HFFc6 (cell line): Measurements from ENCODE around the gene UBE2V1. TPM values are rescaled to one million over a fixed set of nuclear protein-coding genes. Genes with fewer than 3 reads are reported as not detected.
A peak's percentile ranks its signal among the peaks of the same experiment; 100 is the strongest.

Experiments
- DNase-seq: peaks from one replicate; pipeline ENCODE4 v3.0.0-alpha.2; 2018
- H3K27ac Mint-ChIP-seq: 2 replicates; pipeline ENCODE4 v1.8.0; 2020; ENCODE audit warnings: mild to moderate bottlenecking, mixed read lengths
- H3K27me3 Mint-ChIP-seq: 2 replicates; pipeline ENCODE4 v1.8.0; 2021; ENCODE audit warnings: mild to moderate bottlenecking, moderate library complexity, mixed read lengths; ENCODE audit not compliant: insufficient read depth
- H3K36me3 Mint-ChIP-seq: 2 replicates; pipeline ENCODE4 v1.8.0; 2021; ENCODE audit warnings: low read depth, mixed read lengths
- H3K4me1 Mint-ChIP-seq: 2 replicates; pipeline ENCODE4 v1.8.0; 2020; ENCODE audit warnings: low read depth, mixed read lengths
- H3K4me3 Mint-ChIP-seq: 2 replicates; pipeline ENCODE4 v1.8.0; 2020; ENCODE audit warnings: mild to moderate bottlenecking, moderate library complexity, mixed read lengths
- H3K9me3 Mint-ChIP-seq: 2 replicates; pipeline ENCODE4 v1.8.0; 2020; ENCODE audit warnings: mild to moderate bottlenecking, mixed read lengths
- CTCF ChIP-seq: fragments of 200-600 bp; sonication (generic); IDR thresholded peaks from 2 replicates; pipeline ENCODE4 v1.5.0; 2021; ENCODE audit warnings: antibody characterized with exemption, mild to moderate bottlenecking
- total RNA-seq, 6 experiments: library from RNA; stranded (reverse); fragmentation: NEBNext Ultra II Directional; extraction: Animal tissue kit (Norgen Biotek cat#: 25700); gene quantifications; 2 replicates in 1 of 6; 3 replicates in 5 of 6; pipeline ENCODE4 v1.2.3, GENCODE V29; 2021

Gene UBE2V1
- total RNA-seq, 6 experiments from 2014 or later: 192 to 242 (median 210) TPM

- no peak for DNase-seq
- Mint-ChIP-seq H3K36me3 (peaks cover 14% of the 10 kb centered on the region), H3K9me3 (no peaks in the 10 kb centered on the region), H3K27ac (peak overlapping the region; percentile 44; the same call in 1 of the 2 replicates), H3K27me3 (peaks cover 2% of the 10 kb centered on the region; the same call in 1 of the 2 replicates), H3K4me1 (peaks cover 72% of the 10 kb centered on the region), H3K4me3 (peak overlapping the region; percentile 89)
- TF ChIP-seq CTCF: no peak
These were observed 38.2 kb upstream of the UBE2V1 start for GRCh38 chr20:50151034-50151743.

- Mint-ChIP-seq H3K27ac (no peak overlapping the region), H3K36me3 (peaks cover 14% of the 10 kb centered on the region), H3K27me3 (peaks cover 2% of the 10 kb centered on the region; the same call in 1 of the 2 replicates), H3K9me3 (no peaks in the 10 kb centered on the region), H3K4me1 (peaks cover 77% of the 10 kb centered on the region), H3K4me3 (no peak overlapping the region)
- TF ChIP-seq CTCF: no peak
- no peak for DNase-seq
These were observed 36.7 kb upstream of the UBE2V1 start for GRCh38 chr20:50149481-50150254.

GRCh38 chr20:50146732-50147662 is 34.0 kb upstream of the UBE2V1 start:
- Mint-ChIP-seq H3K27ac (peak overlapping the region; percentile 78), H3K9me3 (no peaks in the 10 kb centered on the region), H3K4me1 (peaks cover 83% of the 10 kb centered on the region), H3K36me3 (peaks cover 27% of the 10 kb centered on the region), H3K4me3 (peak overlapping the region; percentile 51; the same call in 1 of the 2 replicates), H3K27me3 (peaks cover 2% of the 10 kb centered on the region; the same call in 1 of the 2 replicates)
- TF ChIP-seq CTCF: no peak
- DNase-seq: no peak

- Mint-ChIP-seq H3K4me3 (no peak overlapping the region), H3K4me1 (peaks cover 80% of the 10 kb centered on the region), H3K9me3 (no peaks in the 10 kb centered on the region), H3K27ac (peak overlapping the region; percentile 66), H3K36me3 (peaks cover 27% of the 10 kb centered on the region), H3K27me3 (peaks cover 2% of the 10 kb centered on the region; the same call in 1 of the 2 replicates)
- DNase-seq: no peak
- TF ChIP-seq CTCF: no peak
These were observed 33.3 kb upstream of the UBE2V1 start for GRCh38 chr20:50146214-50146613.

GRCh38 chr20:50145566-50145965 is 32.6 kb upstream of the UBE2V1 start:
- Mint-ChIP-seq H3K27me3 (peaks cover 2% of the 10 kb centered on the region; the same call in 1 of the 2 replicates), H3K36me3 (peaks cover 24% of the 10 kb centered on the region), H3K9me3 (no peaks in the 10 kb centered on the region), H3K27ac (no peak overlapping the region), H3K4me3 (no peak overlapping the region), H3K4me1 (peaks cover 76% of the 10 kb centered on the region)
- DNase-seq: no peak
- no peak for TF ChIP-seq CTCF
